Neural progenitor cell (in vitro differentiated cells): Measurements from ENCODE around the gene ASXL1. TPM values are rescaled to one million over a fixed set of nuclear protein-coding genes. Genes with fewer than 3 reads are reported as not detected.
A peak's percentile ranks its signal among the peaks of the same experiment; 100 is the strongest.

ENCODE experiments used
- DNase-seq: peaks from one replicate; pipeline ENCODE4 v3.0.0-alpha.2; 2016; ENCODE audit warnings: low spot score
- H2AFZ ChIP-seq: fragments of 200-600 bp; sonication (generic); replicated peaks from 2 replicates; pipeline ENCODE4 v1.6.1; 2016; ENCODE audit warnings: antibody characterized with exemption
- H3F3A ChIP-seq: fragments of 200-600 bp; sonication (generic); 2 replicates; pipeline ENCODE4 v1.6.1; 2016; ENCODE audit warnings: antibody characterized with exemption, low read depth
- H3K27ac ChIP-seq: fragments of 200-600 bp; sonication (generic); 2 replicates; pipeline ENCODE4 v1.5.1; 2016; ENCODE audit warnings: mild to moderate bottlenecking
- H3K27me3 ChIP-seq: fragments of 200-600 bp; sonication (generic); 2 replicates; pipeline ENCODE4 v1.6.1; 2016; ENCODE audit warnings: mild to moderate bottlenecking, moderate library complexity
- H3K36me3 ChIP-seq: fragments of 200-600 bp; sonication (generic); 2 replicates; pipeline ENCODE4 v1.5.1; 2016
- H3K4me1 ChIP-seq: fragments of 200-600 bp; sonication (generic); 2 replicates; pipeline ENCODE4 v1.6.1; 2016; ENCODE audit warnings: mixed run types
- H3K4me2 ChIP-seq: fragments of 200-600 bp; sonication (generic); 2 replicates; pipeline ENCODE4 v1.6.1; 2016
- H3K4me3 ChIP-seq: fragments of 200-600 bp; sonication (generic); 2 replicates; pipeline ENCODE4 v1.5.1; 2016
- H3K79me2 ChIP-seq: fragments of 200-600 bp; sonication (generic); 2 replicates; pipeline ENCODE4 v1.6.1; 2016; ENCODE audit warnings: low read depth
- H3K9ac ChIP-seq: fragments of 200-600 bp; sonication (generic); 2 replicates; pipeline ENCODE4 v1.6.1; 2016
- H3K9me3 ChIP-seq: fragments of 200-600 bp; sonication (generic); 2 replicates; pipeline ENCODE4 v1.5.1; 2016; ENCODE audit warnings: low read depth
- H4K20me1 ChIP-seq: fragments of 200-600 bp; sonication (generic); 2 replicates; pipeline ENCODE4 v1.6.1; 2016; ENCODE audit warnings: low read depth
- H3K27ac Mint-ChIP-seq: 3 replicates; pipeline ENCODE4 v1.8.0; 2021; ENCODE audit warnings: mixed read lengths
- H3K27me3 Mint-ChIP-seq: 2 replicates; pipeline ENCODE4 v1.8.0; 2022; ENCODE audit warnings: low read depth, mild to moderate bottlenecking, inconsistent platforms, moderate library complexity, mixed read lengths; ENCODE audit not compliant: insufficient read depth
- H3K36me3 Mint-ChIP-seq: 3 replicates; pipeline ENCODE4 v1.8.0; 2021; ENCODE audit warnings: mixed read lengths
- H3K4me1 Mint-ChIP-seq: 3 replicates; pipeline ENCODE4 v1.8.0; 2021; ENCODE audit warnings: mixed read lengths
- H3K4me3 Mint-ChIP-seq: 3 replicates; pipeline ENCODE4 v1.8.0; 2021; ENCODE audit warnings: mild to moderate bottlenecking, moderate library complexity, mixed read lengths
- H3K9me3 Mint-ChIP-seq: 3 replicates; pipeline ENCODE4 v1.8.0; 2020; ENCODE audit warnings: mixed read lengths
- EZH2 ChIP-seq: fragments of 200-600 bp; sonication (generic); IDR thresholded peaks from 2 replicates; pipeline ENCODE4 v1.6.1; 2017; ENCODE audit warnings: antibody characterized with exemption, mild to moderate bottlenecking, moderate library complexity
- EZH2phosphoT487 ChIP-seq: fragments of 200-600 bp; sonication (generic); IDR thresholded peaks from 2 replicates; pipeline ENCODE4 v1.6.1; 2017; ENCODE audit warnings: antibody characterized with exemption
- total RNA-seq: library from RNA; depleted of rRNA; stranded (reverse); fragments of >200 nt; gene quantifications from 2 replicates; pipeline ENCODE4 v1.2.3, GENCODE V29; 2015; ENCODE audit warnings: low replicate concordance
- TF ChIP-seq, protein P1 (sequence below): fragments of 200-600 bp; sonication (generic); IDR thresholded peaks from 2 replicates; pipeline ENCODE4 v1.5.1; 2017; ENCODE audit warnings: antibody characterized with exemption, mild to moderate bottlenecking

Gene ASXL1
- total RNA-seq, 1 donor from 2014 or later: 48.2 TPM

DNA sequence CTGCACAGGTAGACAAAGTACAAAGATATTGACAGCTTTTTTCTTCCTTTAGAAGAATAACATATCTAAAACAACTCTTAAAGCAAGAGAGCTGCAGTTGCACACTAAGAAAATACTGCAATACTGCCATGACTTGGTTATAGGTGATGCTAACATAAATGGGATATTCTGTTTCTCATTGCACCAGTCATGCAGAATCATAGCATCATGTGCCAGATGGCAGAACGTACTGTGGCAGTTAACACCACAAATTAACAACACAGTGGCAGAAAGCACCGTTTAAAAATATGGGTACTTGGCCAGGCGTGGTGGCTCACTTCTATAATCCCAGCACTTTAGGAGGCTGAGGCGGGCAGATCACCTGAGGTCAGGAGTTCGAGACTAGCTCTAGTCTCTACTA is 7.4 kb downstream of the ASXL1 start:
- no peak for DNase-seq
- peaks cover 30% of the 10 kb centered on the region for H3K4me1 ChIP-seq
- Mint-ChIP-seq H3K36me3 (peaks cover 11% of the 10 kb centered on the region), H3K4me1 (peaks cover 39% of the 10 kb centered on the region), H3K27me3 (peaks cover 4% of the 10 kb centered on the region), H3K9me3 (no peaks in the 10 kb centered on the region), H3K27ac (no peak overlapping the region), H3K4me3 (no peak overlapping the region)
- TF ChIP-seq EZH2phosphoT487 (no peak), EZH2 (no peak)
- TF ChIP-seq, protein P1, sequence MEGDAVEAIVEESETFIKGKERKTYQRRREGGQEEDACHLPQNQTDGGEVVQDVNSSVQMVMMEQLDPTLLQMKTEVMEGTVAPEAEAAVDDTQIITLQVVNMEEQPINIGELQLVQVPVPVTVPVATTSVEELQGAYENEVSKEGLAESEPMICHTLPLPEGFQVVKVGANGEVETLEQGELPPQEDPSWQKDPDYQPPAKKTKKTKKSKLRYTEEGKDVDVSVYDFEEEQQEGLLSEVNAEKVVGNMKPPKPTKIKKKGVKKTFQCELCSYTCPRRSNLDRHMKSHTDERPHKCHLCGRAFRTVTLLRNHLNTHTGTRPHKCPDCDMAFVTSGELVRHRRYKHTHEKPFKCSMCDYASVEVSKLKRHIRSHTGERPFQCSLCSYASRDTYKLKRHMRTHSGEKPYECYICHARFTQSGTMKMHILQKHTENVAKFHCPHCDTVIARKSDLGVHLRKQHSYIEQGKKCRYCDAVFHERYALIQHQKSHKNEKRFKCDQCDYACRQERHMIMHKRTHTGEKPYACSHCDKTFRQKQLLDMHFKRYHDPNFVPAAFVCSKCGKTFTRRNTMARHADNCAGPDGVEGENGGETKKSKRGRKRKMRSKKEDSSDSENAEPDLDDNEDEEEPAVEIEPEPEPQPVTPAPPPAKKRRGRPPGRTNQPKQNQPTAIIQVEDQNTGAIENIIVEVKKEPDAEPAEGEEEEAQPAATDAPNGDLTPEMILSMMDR: no peak
- no peak overlapping the region for H3K27ac ChIP-seq
- H3K27me3 ChIP-seq: no peaks in the 10 kb centered on the region
- no peak overlapping the region for H3K9ac ChIP-seq
- H2AFZ ChIP-seq: no peak overlapping the region
- H3K79me2 ChIP-seq: peaks cover 99% of the 10 kb centered on the region
- H4K20me1 ChIP-seq: peaks cover 97% of the 10 kb centered on the region
- no peaks in the 10 kb centered on the region for H3K9me3 ChIP-seq
- H3K36me3 ChIP-seq: peaks cover 8% of the 10 kb centered on the region
- H3K4me3 ChIP-seq: no peak overlapping the region
- H3F3A ChIP-seq: peaks cover 26% of the 10 kb centered on the region
- H3K4me2 ChIP-seq: no peak overlapping the region

DNA sequence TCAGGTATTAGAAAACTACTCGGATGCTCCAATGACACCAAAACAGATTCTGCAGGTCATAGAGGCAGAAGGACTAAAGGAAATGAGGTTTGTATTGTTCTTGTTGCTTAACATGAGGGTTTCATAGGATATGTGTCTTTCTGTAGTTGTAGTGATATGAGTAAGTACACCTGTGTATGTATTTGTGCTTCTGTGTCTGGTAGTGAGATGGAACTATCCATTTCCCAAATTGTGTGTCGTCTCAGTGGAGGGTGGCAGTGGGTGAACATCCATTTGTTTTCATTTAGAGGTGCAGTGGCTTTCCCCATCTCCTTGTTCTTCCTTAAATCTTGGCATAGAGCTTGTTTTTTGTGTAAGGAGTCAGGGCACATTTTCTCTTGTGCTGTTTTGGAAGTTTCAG is 8.2 kb downstream of the ASXL1 start:
- peaks cover 6% of the 10 kb centered on the region for H3K27me3 Mint-ChIP-seq
- peaks cover 96% of the 10 kb centered on the region for H3K79me2 ChIP-seq

DNA sequence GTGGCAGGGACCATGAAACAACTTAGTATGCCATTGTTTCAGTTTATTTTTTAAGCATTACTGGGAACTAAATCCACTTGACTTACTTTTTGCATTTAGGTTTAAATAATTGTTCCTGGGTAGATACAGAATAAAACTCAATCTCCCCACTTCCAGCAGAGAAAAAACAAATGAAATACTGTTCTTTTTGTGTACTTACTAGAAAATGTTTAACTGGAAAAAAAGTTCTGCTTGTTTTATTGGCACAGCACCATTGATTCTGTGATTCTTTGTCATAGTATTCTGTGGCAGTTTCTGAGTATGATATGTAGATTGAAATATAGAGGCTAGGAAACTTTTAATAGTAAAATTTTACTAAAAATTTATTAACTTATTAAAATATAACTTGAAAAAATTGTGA is 10.2 kb downstream of the ASXL1 start:
- DNase-seq: no peak
- no peak overlapping the region for H3K4me3 Mint-ChIP-seq
- Histone ChIP-seq H3K4me2 (peak overlapping the region; percentile 56), H3K36me3 (peaks cover 8% of the 10 kb centered on the region), H3K9ac (no peak overlapping the region), H3K4me3 (no peak overlapping the region), H3K27me3 (no peaks in the 10 kb centered on the region), H3K79me2 (peaks cover 85% of the 10 kb centered on the region), H3K27ac (peak overlapping the region; percentile 2), H3F3A (peaks cover 26% of the 10 kb centered on the region), H2AFZ (no peak overlapping the region), H3K4me1 (peaks cover 30% of the 10 kb centered on the region), H3K9me3 (no peaks in the 10 kb centered on the region), H4K20me1 (peaks cover 88% of the 10 kb centered on the region)
- H3K9me3 Mint-ChIP-seq: no peaks in the 10 kb centered on the region
- H3K4me1 Mint-ChIP-seq: peaks cover 27% of the 10 kb centered on the region
- TF ChIP-seq EZH2: no peak
- TF ChIP-seq, protein P1: no peak
- no peak for TF ChIP-seq EZH2phosphoT487
- H3K27me3 Mint-ChIP-seq: peaks cover 2% of the 10 kb centered on the region
- H3K27ac Mint-ChIP-seq: no peak overlapping the region
- H3K36me3 Mint-ChIP-seq: peaks cover 13% of the 10 kb centered on the region

More for the DNA sequence above, 8.2 kb downstream of the ASXL1 start:
- H3K36me3 ChIP-seq: peaks cover 8% of the 10 kb centered on the region
- H4K20me1 ChIP-seq: peaks cover 91% of the 10 kb centered on the region
- H3K27ac ChIP-seq: no peak overlapping the region
- H3F3A ChIP-seq: peaks cover 26% of the 10 kb centered on the region
- H3K4me2 ChIP-seq: no peak overlapping the region
- Mint-ChIP-seq H3K4me1 (peaks cover 38% of the 10 kb centered on the region), H3K27ac (no peak overlapping the region), H3K9me3 (no peaks in the 10 kb centered on the region), H3K36me3 (peaks cover 12% of the 10 kb centered on the region), H3K4me3 (no peak overlapping the region)
- TF ChIP-seq EZH2phosphoT487 (no peak), EZH2 (no peak)
- TF ChIP-seq, protein P1: no peak
- no peaks in the 10 kb centered on the region for H3K27me3 ChIP-seq
- H3K9ac ChIP-seq: no peak overlapping the region
- H3K9me3 ChIP-seq: no peaks in the 10 kb centered on the region
- peaks cover 30% of the 10 kb centered on the region for H3K4me1 ChIP-seq
- no peak overlapping the region for H2AFZ ChIP-seq
- no peak for DNase-seq
- H3K4me3 ChIP-seq: no peak overlapping the region
